Activated CD4-positive, alpha-beta memory T cell treated with anti-CD3 and anti-CD28 coated beads for 36 hours (primary cell): ENCODE data around the gene SMCHD1. TPM values are rescaled to one million over a fixed set of nuclear protein-coding genes. Genes with fewer than 3 reads are reported as not detected.
"Not testable (repeated sequence)": the region's sequence is repeated elsewhere in the genome, so short reads cannot be mapped to it uniquely, and the experiment has no call there.

Experiments
- CTCF ChIA-PET: fragments of 350-600 bp; sonication (Branson Sonifier 250); formaldehyde crosslinking; loops from one replicate; lab custom pipeline; 2021; ENCODE audit warnings: antibody characterized with exemption, inconsistent platforms; lab: Charles Lee
- POLR2A ChIA-PET: fragments of 350-600 bp; sonication (Branson Sonifier 250); formaldehyde crosslinking; loops from one replicate; lab custom pipeline; 2021; ENCODE audit warnings: antibody characterized with exemption; lab: Charles Lee
- DNase-seq: peaks from one replicate; pipeline ENCODE4 v3.0.0-alpha.2; 2020
- H3K27ac Mint-ChIP-seq: one replicate; pipeline ENCODE4 v1.8.0; 2021; ENCODE audit warnings: mixed read lengths
- H3K27me3 Mint-ChIP-seq: one replicate; pipeline ENCODE4 v1.8.0; 2021; ENCODE audit warnings: mixed read lengths
- H3K36me3 Mint-ChIP-seq: one replicate; pipeline ENCODE4 v1.8.0; 2021; ENCODE audit warnings: mixed read lengths
- H3K4me1 Mint-ChIP-seq: one replicate; pipeline ENCODE4 v1.8.0; 2021; ENCODE audit warnings: low read depth, mixed read lengths
- H3K4me3 Mint-ChIP-seq: one replicate; pipeline ENCODE4 v1.8.0; 2021; ENCODE audit warnings: mild to moderate bottlenecking, mixed read lengths
- H3K9me3 Mint-ChIP-seq: one replicate; pipeline ENCODE4 v1.8.0; 2021; ENCODE audit warnings: mixed read lengths
- intact Hi-C: fragments of 100-400 bp; cut with micrococcal nuclease; formaldehyde crosslinking; loops from one replicate; pipeline ENCODE4 v1.15.1; 2023
- total RNA-seq, 2 experiments: library from RNA; stranded (reverse); gene quantifications; one replicate each; pipeline ENCODE4 v1.2.3, GENCODE V29; 2021

The SMCHD1 gene
- total RNA-seq, 2 experiments from 2014 or later: 86.0 to 94.5 TPM

DNA sequence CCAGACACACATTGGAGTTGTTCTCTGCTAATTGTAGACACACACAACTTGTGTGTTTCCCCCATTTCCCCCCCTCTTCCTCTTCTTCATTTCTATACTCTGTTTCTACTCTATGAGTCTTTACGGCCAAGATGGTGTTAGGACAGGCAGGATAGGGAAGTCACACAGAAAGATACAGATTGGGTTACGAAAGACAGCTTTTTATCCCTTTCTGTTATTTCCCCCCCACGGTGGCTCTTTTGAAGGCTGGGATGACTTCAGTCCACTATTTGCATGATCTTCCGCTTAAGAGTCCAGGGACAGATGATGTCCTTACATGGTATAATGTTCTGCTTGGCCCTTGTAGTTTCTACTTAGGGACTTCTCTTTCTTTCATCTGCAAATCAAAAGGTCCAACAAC is 189.6 kb downstream of the SMCHD1 start:
- DNase-seq: no peak
- no peak overlapping the region for H3K27ac Mint-ChIP-seq
- peaks cover 18% of the 10 kb centered on the region for H3K4me1 Mint-ChIP-seq
- CTCF ChIA-PET: no interaction called here
- H3K4me3 Mint-ChIP-seq: no peak overlapping the region
- H3K9me3 Mint-ChIP-seq: no peaks in the 10 kb centered on the region
- intact Hi-C loops: loop anchor here (5.0 kb wide), 1 partner anchor 127 kb away; no protein-coding TSS in a partner anchor
- POLR2A ChIA-PET: no interaction called here
- H3K27me3 Mint-ChIP-seq: peaks cover 23% of the 10 kb centered on the region
- peaks cover 2% of the 10 kb centered on the region for H3K36me3 Mint-ChIP-seq

DNA sequence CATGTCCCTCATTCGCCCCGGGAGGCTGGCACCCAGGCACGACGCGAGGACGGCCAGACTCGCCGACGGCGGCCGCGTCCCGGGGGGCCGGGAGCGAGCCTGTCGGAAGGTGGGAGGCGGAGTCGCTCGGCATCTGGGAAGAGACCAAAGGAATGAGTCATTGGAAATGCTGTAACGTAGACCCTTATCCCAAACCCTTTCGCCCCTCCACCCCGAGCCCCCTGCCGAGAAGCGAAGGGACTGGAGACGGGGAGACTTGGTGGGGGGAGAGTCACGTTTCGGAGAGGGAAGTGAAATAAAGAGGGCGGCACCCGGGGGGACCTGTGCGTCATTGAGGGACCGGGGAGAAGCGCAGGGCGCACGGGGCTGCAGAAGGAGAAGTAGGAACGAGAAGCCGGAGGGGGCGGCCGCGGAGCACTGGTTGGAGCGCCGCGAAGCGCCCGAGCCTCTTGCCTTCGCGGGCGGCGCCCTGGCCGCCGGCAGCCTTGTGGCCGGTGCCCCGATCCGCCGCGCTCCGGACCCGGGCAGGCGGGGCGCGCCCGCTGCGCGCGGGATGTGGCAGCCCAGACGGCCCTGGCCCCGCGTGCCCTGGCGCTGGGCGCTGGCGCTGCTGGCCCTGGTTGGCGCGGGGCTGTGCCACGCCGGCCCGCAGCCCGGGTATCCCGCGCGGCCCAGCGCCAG is 191.2 kb downstream of the SMCHD1 start, which contains the start of gene EMILIN2:
Gene EMILIN2, plus strand, starts transcription at position 371 of the 681 bp plus-strand sequence. Its CDS starts 183 bp downstream, at position 554.
- CTCF ChIA-PET: interaction anchor here (1.8 kb wide), 1 partner anchor 36 kb away, joined by 4 read pairs; no protein-coding TSS in a partner anchor
- H3K4me3 Mint-ChIP-seq: peak within 1 kb of the TSS; percentile 84
- peak; percentile 60 for DNase-seq
- H3K4me1 Mint-ChIP-seq: peaks cover 29% of the 10 kb centered on the region
- H3K27ac Mint-ChIP-seq: peak within 1 kb of the TSS; percentile 11
- intact Hi-C loops: loop anchor here (2.0 to 5.0 kb wide), 3 partner anchors 36 to 126 kb away; no protein-coding TSS in a partner anchor
- H3K27me3 Mint-ChIP-seq: peaks cover 27% of the 10 kb centered on the region
- no peaks in the 10 kb centered on the region for H3K9me3 Mint-ChIP-seq
- H3K36me3 Mint-ChIP-seq: peaks cover 2% of the 10 kb centered on the region
- POLR2A ChIA-PET: interaction anchor here (0.9 kb wide), 1 partner anchor 59 kb away, joined by 6 read pairs; no protein-coding TSS in a partner anchor

DNA sequence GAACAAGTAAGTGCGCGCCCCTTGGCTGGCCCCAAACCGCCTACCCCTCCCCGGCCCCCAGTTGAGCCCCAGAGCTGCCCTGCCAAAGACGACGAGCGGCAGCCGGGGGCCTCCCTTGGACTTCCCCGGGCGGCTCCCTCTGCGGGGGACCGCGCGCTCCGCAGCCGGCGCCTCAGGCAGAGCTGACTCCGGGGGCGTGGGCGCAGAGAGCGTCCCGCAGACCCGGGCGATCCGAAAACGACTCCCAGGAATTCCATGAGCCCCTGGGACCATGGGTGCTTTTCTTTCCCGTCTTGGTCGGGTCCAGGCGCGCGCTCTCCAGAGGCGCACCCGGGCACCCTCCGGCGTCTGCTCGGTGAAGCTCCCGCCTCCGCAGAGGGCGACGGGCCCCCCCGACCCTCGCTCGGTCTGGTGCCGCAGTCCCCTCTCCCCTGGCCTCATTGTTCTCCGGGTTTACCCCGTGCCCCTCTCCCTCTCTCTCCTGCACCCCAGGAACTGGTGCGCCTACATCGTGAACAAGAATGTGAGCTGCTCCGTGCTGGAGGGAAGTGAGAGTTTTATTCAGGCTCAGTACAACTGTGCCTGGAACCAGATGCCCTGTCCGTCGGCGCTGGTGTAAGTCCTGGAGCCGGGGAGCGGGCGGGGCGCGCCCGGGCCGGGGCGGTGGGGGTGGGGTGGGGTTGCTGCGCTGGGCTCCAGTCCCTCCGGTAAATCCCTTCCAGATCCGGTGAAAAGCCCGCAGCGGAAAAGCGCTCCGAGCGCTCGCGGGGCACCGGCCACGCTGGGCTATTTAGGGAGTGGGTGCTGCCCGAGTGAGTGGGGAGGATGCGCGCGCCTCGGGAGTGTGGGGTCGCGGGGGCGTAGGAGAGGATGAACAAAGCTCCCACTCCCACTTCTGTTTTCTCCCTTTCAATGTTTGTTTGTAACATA is 192.1 kb downstream of the SMCHD1 start:
- DNase-seq: peak; percentile 57
- intact Hi-C loops: loop anchor here (2.0 to 5.0 kb wide), 3 partner anchors 35 to 125 kb away; no protein-coding TSS in a partner anchor
- peak overlapping the region; percentile 84 for H3K4me3 Mint-ChIP-seq
- H3K27ac Mint-ChIP-seq: no peak overlapping the region
- peaks cover 29% of the 10 kb centered on the region for H3K4me1 Mint-ChIP-seq
- H3K36me3 Mint-ChIP-seq: peaks cover 2% of the 10 kb centered on the region
- ChIA-PET POLR2A (interaction anchor here (0.9 kb wide), 1 partner anchor 58 kb away, joined by 6 read pairs; no protein-coding TSS in a partner anchor), CTCF (interaction anchor here (1.8 kb wide), 1 partner anchor 36 kb away, joined by 4 read pairs; no protein-coding TSS in a partner anchor)
- peaks cover 29% of the 10 kb centered on the region for H3K27me3 Mint-ChIP-seq
- H3K9me3 Mint-ChIP-seq: no peaks in the 10 kb centered on the region

DNA sequence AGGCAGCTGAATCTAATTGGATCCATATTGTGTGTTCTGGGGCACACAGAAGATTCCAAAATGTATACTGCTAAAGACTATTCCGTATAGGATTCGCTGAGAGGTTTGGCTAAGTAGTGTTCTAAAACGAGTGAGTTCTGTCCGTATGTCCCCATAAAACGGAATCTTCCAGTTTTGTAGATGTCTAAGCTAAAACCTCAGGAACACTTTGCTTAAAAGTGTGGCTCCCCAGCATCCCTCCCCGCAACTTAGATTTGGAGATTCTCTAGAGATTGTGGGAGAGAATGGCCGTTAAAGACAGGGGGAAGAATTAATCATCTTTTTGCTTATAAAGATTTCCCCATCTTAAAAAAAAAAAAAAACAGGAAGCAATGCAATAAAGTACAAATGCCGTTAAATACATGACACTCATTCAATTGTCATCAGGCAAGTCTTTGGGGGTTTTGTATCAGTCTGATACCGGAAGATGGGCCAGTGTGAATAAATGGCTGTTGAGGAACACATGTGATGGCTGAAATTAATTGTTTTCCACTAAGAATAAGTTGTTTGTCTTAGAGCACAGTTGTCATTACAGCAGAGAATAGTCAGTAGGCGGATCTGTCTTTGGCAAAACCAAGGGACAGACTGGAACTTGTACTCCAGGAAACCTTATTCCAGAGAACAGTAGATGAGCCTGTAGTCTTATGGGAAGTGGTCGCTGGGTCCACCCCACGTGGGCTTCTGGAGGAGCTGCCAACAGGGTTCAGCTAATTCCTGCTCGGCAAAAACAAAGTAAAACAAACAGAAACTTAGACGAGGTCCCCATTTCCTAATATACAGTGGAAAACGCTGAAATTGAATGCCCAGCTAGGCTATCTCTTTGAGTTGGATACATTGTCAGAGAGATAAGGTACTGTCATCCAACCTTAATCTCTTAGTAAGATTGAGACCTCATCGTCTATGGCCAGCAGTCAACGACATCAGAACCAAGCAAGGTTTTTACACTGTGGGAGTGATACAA is 193.0 kb downstream of the SMCHD1 start:
- POLR2A ChIA-PET: no interaction called here

DNA sequence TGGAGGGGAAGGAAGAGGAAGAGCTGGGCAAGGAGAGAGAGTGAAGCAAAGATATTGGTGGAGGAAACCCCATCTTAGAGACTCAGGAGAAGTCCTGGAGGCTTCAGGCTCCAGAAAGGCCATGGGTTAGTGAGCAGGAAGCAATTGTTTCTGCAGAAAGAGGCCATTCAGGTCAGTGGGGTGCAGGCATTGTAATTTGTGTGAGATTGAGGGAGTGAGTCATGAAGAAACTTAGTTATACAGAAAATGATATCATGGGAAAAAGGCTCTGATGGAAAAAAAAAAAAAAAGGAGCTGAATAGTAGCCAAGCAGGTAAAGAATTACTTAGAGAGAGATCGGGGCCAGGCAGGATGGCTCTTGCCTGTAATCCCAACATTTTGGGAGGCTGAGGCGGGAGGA is 195.3 kb downstream of the SMCHD1 start:
- intact Hi-C loops: no loop called here
- CTCF ChIA-PET: no interaction called here
- peaks cover 27% of the 10 kb centered on the region for H3K27me3 Mint-ChIP-seq
- H3K9me3 Mint-ChIP-seq: no peaks in the 10 kb centered on the region
- POLR2A ChIA-PET: no interaction called here
- peak overlapping the region; percentile 10 for H3K27ac Mint-ChIP-seq
- peaks cover 2% of the 10 kb centered on the region for H3K36me3 Mint-ChIP-seq
- H3K4me3 Mint-ChIP-seq: no peak overlapping the region
- peaks cover 29% of the 10 kb centered on the region for H3K4me1 Mint-ChIP-seq
- DNase-seq: peak; percentile 43

More for the DNA sequence above, 193.0 kb downstream of the SMCHD1 start:
- CTCF ChIA-PET: interaction anchor here (1.8 kb wide), 1 partner anchor 35 kb away, joined by 4 read pairs; no protein-coding TSS in a partner anchor
- peaks cover 29% of the 10 kb centered on the region for H3K4me1 Mint-ChIP-seq
- peaks cover 29% of the 10 kb centered on the region for H3K27me3 Mint-ChIP-seq
- no peak for DNase-seq
- H3K36me3 Mint-ChIP-seq: peaks cover 2% of the 10 kb centered on the region
- H3K27ac Mint-ChIP-seq: peak overlapping the region; percentile 25
- H3K4me3 Mint-ChIP-seq: peak overlapping the region; percentile 84
- no peaks in the 10 kb centered on the region for H3K9me3 Mint-ChIP-seq
- intact Hi-C loops: loop anchor here (5.0 kb wide), 1 partner anchor 124 kb away; no protein-coding TSS in a partner anchor

DNA sequence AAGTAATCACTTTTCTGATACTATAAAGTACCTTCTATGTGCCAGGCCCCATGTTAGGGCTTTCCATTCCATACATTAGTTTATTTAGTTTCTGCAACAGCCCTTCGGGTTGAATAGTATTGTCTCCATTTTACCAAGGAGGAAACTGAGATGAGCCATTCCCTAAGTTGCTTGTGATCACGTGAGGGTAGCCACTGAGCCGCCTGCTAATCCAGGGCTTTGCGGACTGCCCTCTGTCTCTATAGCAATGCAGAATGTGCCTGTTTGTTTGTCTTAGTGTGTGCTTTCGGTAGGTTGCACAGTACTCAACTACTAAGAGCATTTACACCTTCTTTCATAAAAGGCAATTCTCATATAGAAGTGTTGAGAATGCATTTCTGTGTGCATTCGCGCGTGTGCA is 196.2 kb downstream of the SMCHD1 start:
- Mint-ChIP-seq H3K27me3 (peaks cover 24% of the 10 kb centered on the region), H3K9me3 (no peaks in the 10 kb centered on the region), H3K36me3 (no peaks in the 10 kb centered on the region), H3K4me1 (peaks cover 30% of the 10 kb centered on the region), H3K4me3 (no peak overlapping the region), H3K27ac (no peak overlapping the region)
- intact Hi-C loops: no loop called here
- ChIA-PET CTCF (no interaction called here), POLR2A (no interaction called here)
- DNase-seq: no peak

DNA sequence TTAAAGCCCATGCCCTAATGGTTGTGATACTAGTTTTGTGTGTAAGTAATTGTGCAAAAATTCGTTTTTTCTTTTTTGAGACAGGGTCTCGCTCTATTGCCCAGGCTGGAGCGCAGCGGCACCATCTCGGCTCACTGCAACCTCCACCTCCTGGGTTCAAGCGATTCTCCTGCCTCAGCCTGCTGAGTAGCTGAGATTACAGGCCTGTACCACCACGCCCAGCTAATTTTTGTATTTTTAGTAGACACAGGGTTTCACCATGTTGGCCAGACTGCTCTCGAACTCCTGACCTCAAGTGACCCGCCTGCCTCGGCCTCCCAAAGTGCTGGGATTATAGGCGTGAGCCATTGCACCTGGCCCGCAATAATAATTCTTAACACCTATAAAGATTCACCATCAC is 196.9 kb downstream of the SMCHD1 start:
- H3K27me3 Mint-ChIP-seq: peaks cover 24% of the 10 kb centered on the region
- not testable (repeated sequence) for H3K36me3 Mint-ChIP-seq

DNA sequence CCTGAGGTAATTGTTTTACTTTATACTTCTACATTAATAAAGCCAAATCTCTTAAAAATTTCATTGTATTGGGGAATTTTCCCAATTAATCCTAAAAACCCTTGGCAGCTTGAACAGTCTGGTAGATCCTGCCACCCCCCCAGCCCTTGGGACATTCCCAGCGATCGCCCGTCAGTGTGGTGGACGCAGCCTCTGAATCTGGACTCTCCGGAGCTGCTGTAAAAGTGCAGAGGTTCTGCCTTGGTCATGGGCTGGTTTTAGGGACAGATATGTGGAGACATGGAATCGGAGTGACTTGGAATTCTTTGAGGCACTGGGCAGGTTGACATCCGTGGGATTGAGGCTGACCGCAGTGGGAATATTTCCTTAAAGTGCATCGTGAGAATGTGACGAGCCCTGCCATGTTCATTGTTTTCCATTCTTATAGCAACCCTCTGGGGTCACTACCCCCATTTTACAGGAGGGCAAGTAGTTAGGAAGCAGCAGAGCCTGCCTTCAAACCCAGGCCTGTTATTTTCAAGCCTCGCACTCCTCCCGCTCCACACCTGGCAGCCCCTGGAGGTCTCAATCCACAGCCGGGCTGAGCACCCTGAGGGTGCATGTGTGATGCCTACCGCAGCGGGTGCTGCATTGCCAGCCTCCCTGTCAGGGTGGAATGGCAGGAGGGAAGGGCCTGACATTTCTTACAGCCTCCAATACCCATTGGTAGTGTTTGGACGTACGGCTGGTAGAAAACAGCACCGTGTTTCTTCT is 197.8 kb downstream of the SMCHD1 start:
- Mint-ChIP-seq H3K36me3 (no peaks in the 10 kb centered on the region), H3K9me3 (no peaks in the 10 kb centered on the region), H3K4me1 (peaks cover 31% of the 10 kb centered on the region), H3K4me3 (no peak overlapping the region), H3K27me3 (peaks cover 20% of the 10 kb centered on the region), H3K27ac (no peak overlapping the region)
- intact Hi-C loops: no loop called here
- no peak for DNase-seq
- ChIA-PET POLR2A (no interaction called here), CTCF (no interaction called here)

More for the DNA sequence above, 196.9 kb downstream of the SMCHD1 start:
- H3K4me1 Mint-ChIP-seq: peaks cover 33% of the 10 kb centered on the region
- H3K27ac Mint-ChIP-seq, POLR2A ChIA-PET, intact Hi-C loops, H3K9me3 Mint-ChIP-seq, H3K4me3 Mint-ChIP-seq, CTCF ChIA-PET, DNase-seq: not testable (repeated sequence)

DNA sequence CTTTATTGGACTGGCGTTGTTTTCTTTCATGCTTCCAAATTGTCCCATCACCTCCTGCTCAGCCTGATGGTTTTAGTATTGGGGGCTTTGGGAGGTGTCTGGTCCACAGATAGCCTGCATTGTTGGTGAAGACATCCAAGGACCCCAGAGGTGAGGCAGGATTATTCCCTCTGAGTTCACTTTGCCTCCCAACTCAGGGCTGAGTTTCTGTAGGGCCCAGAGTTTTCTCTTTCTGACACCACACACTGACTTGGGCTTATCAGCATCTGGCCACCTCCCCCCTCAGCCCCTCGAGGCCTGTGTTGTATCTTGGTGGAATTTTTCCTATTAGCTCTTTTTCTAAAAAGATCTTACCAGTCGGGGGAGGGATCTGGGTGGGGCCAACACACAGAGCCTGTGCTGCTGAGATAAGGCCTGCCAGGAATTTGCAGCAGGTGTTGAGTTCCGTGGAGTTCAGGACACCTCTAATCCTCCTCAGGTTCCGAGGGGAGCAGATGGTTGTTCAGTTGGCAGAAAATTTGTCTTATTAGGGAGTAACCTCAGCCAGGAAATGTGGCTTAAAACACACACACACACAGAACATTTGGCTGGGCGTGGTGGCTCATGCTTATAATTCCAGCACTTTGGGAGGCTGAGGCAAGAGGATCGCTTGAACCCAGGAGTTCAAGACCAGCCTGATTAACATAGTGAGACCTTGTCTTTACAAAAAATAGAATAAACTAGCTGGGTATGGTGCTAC is 198.6 kb downstream of the SMCHD1 start:
- intact Hi-C loops: no loop called here
- peaks cover 24% of the 10 kb centered on the region for H3K4me1 Mint-ChIP-seq
- H3K27ac Mint-ChIP-seq: no peak overlapping the region
- ChIA-PET CTCF (no interaction called here), POLR2A (no interaction called here)
- H3K4me3 Mint-ChIP-seq: no peak overlapping the region
- peaks cover 13% of the 10 kb centered on the region for H3K27me3 Mint-ChIP-seq
- DNase-seq: no peak
- H3K36me3 Mint-ChIP-seq: no peaks in the 10 kb centered on the region
- H3K9me3 Mint-ChIP-seq: no peaks in the 10 kb centered on the region
